Epithelial cell of esophagus (primary cell): Measurements from ENCODE around the gene LTK.

Experiments used
- DNase-seq: peaks from one replicate; pipeline ENCODE4 v3.0.0; 2010; ENCODE audit warnings: low read depth
- H3K4me3 ChIP-seq: 2 replicates; pipeline ENCODE4 v1.5.1; 2011; ENCODE audit warnings: mild to moderate bottlenecking, low read length, control low read depth
- TF ChIP-seq, protein P1 (sequence below): IDR thresholded peaks from 2 replicates; pipeline ENCODE4 v1.5.1; 2011; ENCODE audit warnings: low read depth, mild to moderate bottlenecking, low read length, control low read depth, inconsistent platforms; ENCODE audit not compliant: insufficient read depth; ENCODE audit errors: missing control alignments

Gene LTK

DNA sequence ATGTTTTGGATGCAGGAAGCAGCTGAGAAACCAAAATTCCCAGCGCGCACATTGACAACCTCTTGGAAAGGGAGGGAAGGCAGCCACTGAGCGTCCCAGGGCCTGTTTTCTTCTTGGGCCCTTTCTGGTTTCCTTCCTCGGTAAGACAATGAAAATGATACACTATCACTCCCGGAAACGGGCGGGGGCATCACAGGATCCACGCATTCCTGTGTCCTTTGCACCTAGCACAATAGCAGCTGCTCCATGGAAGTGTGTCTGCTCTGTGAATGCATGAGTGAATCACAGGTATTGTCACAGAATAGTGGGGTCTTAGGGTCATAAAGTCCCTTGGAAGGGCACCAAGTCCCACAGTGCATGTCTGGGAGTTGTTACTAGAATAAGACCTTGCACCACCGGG, 26.2 kb downstream of the LTK start:
- no peak overlapping the region for H3K4me3 ChIP-seq
- DNase-seq = no peak
- TF ChIP-seq, protein P1, sequence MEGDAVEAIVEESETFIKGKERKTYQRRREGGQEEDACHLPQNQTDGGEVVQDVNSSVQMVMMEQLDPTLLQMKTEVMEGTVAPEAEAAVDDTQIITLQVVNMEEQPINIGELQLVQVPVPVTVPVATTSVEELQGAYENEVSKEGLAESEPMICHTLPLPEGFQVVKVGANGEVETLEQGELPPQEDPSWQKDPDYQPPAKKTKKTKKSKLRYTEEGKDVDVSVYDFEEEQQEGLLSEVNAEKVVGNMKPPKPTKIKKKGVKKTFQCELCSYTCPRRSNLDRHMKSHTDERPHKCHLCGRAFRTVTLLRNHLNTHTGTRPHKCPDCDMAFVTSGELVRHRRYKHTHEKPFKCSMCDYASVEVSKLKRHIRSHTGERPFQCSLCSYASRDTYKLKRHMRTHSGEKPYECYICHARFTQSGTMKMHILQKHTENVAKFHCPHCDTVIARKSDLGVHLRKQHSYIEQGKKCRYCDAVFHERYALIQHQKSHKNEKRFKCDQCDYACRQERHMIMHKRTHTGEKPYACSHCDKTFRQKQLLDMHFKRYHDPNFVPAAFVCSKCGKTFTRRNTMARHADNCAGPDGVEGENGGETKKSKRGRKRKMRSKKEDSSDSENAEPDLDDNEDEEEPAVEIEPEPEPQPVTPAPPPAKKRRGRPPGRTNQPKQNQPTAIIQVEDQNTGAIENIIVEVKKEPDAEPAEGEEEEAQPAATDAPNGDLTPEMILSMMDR = no peak

DNA sequence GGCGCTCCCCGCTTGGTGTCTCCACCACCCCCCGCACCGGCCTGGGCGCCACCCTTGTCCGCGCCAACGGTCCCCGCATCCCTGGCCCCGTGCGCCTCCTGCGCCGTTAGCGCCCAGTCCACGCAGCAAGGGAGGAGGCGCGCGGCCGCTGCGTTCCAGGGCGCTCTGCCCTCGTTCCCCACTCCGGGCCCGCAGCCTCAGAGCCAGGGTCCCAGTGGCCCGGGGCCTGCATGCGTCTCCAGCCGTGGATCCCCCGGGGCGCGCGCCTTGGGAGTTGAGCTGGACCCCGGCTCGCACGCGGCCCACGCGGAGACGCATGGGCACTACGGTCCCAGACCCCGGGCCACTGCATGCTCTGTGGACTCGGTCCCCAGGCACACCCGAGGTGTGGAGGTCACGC, 27.3 kb downstream of the LTK start:
- H3K4me3 ChIP-seq = no peak overlapping the region
- TF ChIP-seq, protein P1 = no peak
- no peak for DNase-seq

DNA sequence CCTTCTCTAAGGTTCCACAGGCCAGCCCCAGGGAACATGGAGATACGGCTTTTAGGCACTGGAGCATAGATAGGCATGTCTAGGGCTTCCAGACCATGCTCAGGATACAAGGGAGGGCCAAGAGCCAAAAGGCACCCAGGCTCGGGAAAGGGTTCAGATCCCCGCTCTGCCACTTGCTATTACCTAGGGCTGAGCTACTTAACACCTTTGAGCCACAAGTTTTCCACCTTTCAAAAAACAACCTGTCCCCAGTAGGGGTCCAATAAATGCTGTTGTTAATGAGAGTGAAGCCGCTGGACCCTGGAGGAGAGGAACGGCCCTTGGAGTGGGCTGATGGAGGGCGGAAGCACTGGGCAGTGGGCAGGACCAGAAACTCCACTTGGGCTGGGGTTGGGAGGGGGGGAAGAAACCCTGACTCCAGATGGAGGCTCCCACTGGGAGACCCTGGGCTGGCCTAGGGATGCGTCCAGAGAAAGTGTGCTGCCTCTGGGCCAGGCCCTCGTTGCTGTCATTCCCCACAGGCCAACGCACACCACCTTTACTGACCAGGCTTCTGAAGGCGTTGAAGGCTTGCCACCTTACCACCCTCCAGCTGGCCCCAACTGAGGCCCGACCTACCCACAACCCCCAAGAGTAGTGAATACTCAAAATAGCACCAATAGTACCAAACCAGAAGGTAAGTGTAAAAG, 28.5 kb downstream of the LTK start:
- TF ChIP-seq, protein P1 = no peak
- no peak overlapping the region for H3K4me3 ChIP-seq

DNA sequence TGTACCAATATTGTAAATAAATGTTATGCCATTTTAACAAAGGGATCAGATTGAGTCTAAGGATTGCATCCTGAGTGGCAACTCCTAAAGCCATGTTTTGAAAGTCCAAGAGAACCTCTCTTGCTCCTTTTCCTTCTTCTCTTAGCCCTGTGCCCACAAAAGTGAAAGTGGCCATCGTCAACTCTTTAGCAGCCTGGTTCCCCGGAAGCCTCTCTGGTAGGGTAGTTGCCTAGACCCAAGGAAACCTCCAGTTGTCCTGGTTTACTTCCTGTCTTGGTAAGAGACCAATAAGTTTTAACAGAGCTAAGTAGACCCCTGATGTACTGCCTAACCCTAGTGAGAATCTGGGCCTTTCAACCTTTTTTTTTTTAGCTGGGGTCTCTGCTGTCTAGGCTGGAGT, 30.1 kb downstream of the LTK start:
- no peak overlapping the region for H3K4me3 ChIP-seq
- no peak for DNase-seq

More for the DNA sequence above, 28.5 kb downstream of the LTK start:
- no peak for DNase-seq

DNA sequence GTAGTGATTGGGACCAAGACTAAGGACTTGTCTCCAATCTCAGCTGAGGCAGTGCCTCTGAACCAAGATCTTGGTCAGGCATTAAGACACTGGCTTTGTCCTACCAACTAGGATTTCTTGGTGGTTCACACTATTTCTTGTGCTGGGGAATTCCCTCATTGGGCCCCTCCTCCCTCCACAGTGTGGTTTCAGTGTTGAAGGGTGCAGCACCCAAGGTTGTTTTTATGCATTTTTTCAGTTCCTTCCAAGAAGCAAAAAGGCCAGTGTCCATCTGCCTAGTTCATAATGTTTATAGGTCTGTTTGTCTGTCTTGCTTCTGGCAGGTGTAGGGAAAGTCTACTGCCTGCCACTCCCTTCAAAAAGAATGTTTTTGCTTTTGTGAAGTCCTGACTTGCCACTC, 30.5 kb downstream of the LTK start:
- TF ChIP-seq, protein P1 = no peak
- no peak overlapping the region for H3K4me3 ChIP-seq
- no peak for DNase-seq

More for the DNA sequence above, 30.1 kb downstream of the LTK start:
- TF ChIP-seq, protein P1 = no peak

DNA sequence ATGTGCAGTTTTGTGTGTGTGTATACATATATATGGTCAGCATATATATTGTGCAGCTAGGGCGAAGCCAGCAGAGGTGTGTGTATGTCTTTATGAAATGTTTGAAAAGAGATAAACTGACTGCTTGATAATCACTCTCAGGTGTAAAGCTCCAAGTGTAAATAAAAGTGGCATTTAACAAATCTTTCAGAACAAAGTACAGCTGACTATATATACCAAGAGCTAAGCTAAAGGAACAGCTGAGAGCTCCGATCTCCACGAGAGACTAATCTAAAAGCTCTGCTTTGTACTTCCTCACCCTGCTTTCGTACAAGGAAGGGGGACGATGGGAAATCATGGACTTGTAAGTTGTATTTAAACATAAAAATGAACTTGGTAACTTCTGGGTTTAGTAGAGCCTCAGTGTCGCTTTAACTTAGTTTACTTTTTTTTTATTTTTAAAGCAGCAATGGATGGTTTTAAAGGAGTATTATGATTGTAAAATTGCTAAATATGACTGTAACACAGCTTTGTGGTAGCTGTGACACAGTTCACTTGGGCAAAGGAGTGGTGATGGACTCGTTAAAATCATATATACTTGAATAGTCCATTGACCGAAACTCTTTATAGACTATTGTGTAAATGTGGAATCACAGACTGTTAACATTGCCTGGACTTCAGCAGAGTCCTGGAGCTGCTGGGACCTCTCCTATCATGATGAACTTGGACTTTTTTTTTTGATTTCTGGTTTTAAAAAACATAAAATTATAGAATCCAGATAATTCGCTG, 31.3 kb downstream of the LTK start:
- no peak overlapping the region for H3K4me3 ChIP-seq
- TF ChIP-seq, protein P1 = no peak
- no peak for DNase-seq
